Activated naive CD4-positive, alpha-beta T cell treated with anti-CD3 and anti-CD28 coated beads, Interleukin-2, amount 50 U/mL, for 16 hours (primary cell): ENCODE results near the gene GSE1.

Source experiments
- DNase-seq: peaks from one replicate; pipeline ENCODE4 v3.0.0-alpha.2; 2020

The GSE1 gene

GRCh38 chr16:85651629-85652430 is 38.7 kb downstream of the GSE1 start:
- DNase-seq, result no peak

GRCh38 chr16:85652431-85653221 is 39.5 kb downstream of the GSE1 start:
- DNase-seq, result no peak

GRCh38 chr16:85653290-85653891 is 40.3 kb downstream of the GSE1 start:
- DNase-seq, result no peak

GRCh38 chr16:85654251-85655095 is 41.4 kb downstream of the GSE1 start:
- DNase-seq, result no peak

- no peak for DNase-seq
These were observed 42.4 kb downstream of the GSE1 start for GRCh38 chr16:85655216-85656129.

GRCh38 chr16:85656351-85657266 is 43.5 kb downstream of the GSE1 start:
- DNase-seq, result no peak

- DNase-seq, result no peak
These were observed 44.1 kb downstream of the GSE1 start for GRCh38 chr16:85657267-85657650.

- no peak for DNase-seq
These were observed 44.9 kb downstream of the GSE1 start for GRCh38 chr16:85657996-85658395.

GRCh38 chr16:85658504-85659326 is 45.6 kb downstream of the GSE1 start:
- DNase-seq, result no peak

GRCh38 chr16:85659336-85659735 is 46.2 kb downstream of the GSE1 start:
- DNase-seq, result no peak

GRCh38 chr16:85659805-85660511 is 46.8 kb downstream of the GSE1 start:
- DNase-seq, result peak; percentile 67

GRCh38 chr16:85660843-85661739 is 48.0 kb downstream of the GSE1 start:
- DNase-seq, result no peak

- no peak for DNase-seq
These were observed 48.8 kb downstream of the GSE1 start for GRCh38 chr16:85661740-85662481.

- no peak for DNase-seq
These were observed 49.3 kb downstream of the GSE1 start for GRCh38 chr16:85662482-85662812.

GRCh38 chr16:85662976-85663830 is 50.1 kb downstream of the GSE1 start:
- DNase-seq, result no peak

- no peak for DNase-seq
These were observed 50.8 kb downstream of the GSE1 start for GRCh38 chr16:85663891-85664321.
